GM21825 (cell line): ENCODE data around the gene HAUS3.
"Not testable (repeated sequence)": the region's sequence is repeated elsewhere in the genome, so short reads cannot be mapped to it uniquely, and the experiment has no call there.

Experiments
- ATAC-seq: cut with Tn5 transposase; IDR thresholded peaks from one replicate; pipeline ENCODE4 v1.9.1; 2021; ENCODE audit warnings: mild to moderate bottlenecking, moderate library complexity; ENCODE audit not compliant: unreplicated experiment

The HAUS3 gene

DNA sequence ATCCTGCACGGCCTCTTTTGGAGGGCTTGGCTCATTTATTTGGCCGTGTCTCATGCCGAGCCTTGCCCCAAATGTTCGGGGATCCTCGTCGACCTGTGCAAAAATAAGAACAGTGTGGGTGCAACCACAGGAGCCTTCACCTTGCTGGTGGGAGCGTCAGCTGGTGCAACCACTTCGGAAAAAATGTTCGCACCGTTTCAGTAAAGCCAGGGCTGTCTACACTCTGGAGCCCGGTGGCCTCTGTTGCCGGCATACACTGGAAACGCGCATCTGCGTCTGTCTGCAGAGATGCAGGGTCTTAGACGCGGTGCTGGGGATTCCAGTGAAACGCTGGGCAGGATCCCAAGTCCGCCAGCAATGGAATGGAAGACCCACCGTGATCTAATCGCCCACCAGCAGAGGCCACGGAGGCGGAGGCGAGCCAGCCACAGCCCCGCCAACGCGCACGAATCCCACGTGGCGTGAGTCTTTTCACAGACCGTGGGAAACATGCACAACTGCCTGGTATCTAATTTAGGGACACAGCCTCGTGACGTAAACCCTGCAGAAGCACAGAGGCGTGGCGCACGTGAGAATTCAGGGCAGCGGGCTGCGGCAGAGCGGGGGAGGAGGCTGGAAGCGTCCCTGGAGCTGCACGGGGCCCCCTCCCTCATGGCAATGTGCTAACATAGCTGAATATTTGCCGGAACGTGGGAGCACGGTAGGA is 33.8 kb upstream of the HAUS3 start:
- no peak for ATAC-seq

DNA sequence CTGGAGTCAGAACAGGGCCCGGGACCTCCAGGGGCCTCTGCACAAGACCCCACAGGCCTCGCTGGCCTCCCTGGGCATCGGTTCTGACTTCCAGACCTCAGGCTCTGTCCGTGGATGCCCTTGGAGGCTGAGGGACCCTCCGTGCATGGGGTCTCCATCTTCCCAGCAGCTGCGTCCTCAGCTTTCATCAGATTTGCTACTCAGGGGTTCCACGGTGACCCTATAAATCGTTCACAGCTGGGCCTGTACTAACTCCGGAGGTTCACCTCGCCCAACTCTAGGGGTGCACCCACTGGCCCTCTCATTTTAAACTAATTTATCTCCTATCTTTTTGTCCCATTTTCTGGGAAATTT is 33.1 kb upstream of the HAUS3 start:
- ATAC-seq, result not testable (repeated sequence)

DNA sequence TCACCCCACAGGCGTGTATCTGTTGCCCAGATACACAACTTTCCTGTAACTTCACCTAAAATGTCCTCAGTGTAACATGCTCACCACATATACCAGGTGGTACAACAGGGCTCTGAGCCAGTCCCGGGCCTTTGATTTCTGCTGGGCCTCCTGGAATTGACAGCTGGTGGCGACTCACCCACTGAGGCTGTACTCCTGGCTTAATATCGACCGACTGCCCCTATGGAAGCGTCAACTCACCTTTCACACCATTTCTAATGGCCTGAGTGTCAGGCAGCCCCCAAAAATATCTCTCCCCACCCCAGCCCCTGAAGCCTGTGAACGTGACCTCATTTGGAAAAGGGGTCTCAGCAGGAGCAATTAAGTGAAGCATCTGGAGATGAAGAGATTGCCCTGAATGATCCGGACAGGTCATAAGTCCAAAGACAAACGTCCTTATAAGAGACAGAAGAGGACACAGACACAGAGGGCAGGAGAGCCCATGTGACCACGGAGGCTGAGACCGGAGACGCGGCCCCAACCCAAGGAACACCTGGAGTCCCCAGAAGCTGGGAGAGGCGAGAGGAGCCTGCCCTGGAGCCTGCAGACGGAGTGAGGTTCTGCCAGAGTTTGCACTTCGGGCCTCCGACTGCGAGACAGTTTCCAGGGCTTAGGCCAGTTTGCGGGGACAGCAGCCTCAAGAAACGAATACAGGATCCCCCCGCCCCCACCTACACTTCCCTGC is 32.6 kb upstream of the HAUS3 start:
- no peak for ATAC-seq

DNA sequence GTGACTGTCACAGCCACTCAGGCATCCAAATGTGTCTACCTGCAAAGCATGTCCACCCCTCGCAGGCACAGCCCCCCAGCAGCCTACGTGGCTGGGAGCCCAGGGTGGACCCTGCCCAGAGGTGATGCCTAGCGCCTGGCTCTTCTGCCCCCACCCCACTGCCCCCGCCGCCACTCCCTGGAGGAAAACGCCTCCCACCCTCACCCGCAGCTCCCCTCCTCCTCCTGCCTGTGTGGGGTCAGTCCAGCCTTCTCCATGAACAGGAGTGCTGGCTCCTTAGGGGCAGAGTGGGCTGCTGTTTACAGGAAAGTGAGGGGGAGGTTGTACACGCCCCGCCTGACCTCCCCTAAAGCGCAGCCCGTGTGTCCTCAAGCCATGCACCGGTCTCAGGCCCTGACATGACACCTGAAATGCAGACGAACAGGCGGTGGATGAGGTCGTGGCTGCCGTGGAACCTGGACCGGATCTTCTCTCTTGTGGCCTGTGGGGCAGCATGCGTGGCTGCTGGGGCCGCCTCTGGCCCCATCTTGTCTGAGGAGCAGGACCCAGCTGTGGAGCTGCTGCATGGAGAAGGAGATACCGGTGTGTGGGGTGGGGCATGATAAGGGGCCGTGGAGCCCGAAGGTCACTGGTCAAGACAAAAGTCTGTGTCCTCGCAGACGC is 31.9 kb upstream of the HAUS3 start:
- no peak for ATAC-seq

DNA sequence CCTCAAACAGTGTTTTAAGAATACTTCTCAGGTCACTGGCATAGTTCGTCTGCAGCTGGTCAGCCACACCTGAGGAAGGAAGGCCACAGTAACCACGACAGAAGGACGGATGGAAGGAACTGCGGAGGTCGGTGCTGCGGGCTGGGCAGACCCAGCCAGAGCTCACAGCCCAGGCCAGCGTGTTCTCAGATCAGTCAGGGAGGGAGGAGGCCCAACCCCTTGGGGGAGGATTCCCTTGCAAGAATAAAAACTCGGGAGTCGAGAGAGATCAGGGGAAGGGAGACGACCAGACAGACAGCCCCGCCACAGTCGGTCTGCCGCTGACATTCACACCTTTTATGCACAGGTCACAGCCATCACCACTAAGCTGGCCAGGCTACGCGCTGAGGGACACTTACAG is 31.3 kb upstream of the HAUS3 start:
- no peak for ATAC-seq

DNA sequence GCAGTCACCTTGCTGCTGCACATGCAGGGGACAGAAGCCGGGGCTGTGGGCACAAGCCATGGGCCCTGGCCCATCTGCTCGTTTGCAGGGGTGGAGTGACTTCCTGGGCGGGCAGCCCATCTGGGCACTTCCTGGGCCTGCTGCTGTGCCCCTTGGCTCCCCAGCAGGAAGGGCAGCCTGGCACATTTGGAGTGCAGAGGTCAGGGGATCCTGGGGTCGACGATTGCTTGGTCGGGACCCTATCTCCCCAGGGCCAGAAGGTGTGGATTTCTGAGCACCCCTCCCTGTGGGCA is 30.9 kb upstream of the HAUS3 start:
- ATAC-seq, result no peak

DNA sequence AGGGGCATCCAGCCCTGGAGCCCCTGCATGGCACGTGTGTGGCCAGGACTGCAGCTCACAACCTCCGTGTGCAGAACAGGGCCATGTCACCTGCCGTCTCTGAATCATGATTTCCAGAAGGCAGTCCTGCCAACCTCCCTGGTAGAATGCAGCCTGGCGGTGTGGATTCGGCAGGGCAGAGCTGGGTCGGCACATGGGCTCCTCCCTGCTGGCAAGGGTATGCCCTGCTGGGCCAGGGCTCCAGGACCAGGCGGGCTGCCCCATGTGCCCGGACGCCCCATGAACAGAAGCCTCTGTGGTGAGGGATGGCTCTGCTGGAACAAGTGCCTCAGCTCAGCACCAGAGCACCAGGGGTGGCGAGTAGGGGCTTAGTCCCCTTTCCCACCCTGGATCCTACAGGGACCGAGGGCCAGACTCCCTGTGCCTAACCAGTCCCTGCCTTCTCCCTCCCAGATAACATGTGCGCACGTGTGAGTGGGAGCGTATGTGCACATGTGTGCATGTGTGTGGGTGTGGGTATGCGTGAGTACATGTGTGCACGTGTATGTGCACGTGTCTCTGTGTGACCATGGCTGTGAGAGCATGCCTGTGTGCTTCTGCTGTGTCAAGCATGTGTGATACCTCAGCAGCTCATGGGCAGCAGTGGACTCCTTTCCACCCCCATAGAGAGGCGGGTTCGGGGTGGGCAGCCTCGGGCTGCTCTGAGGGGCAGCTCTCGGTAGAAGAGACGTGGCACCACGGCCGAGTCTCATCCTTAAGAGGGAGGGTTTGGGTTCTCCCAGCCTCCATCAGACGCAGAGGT is 30.3 kb upstream of the HAUS3 start:
- ATAC-seq, result no peak

DNA sequence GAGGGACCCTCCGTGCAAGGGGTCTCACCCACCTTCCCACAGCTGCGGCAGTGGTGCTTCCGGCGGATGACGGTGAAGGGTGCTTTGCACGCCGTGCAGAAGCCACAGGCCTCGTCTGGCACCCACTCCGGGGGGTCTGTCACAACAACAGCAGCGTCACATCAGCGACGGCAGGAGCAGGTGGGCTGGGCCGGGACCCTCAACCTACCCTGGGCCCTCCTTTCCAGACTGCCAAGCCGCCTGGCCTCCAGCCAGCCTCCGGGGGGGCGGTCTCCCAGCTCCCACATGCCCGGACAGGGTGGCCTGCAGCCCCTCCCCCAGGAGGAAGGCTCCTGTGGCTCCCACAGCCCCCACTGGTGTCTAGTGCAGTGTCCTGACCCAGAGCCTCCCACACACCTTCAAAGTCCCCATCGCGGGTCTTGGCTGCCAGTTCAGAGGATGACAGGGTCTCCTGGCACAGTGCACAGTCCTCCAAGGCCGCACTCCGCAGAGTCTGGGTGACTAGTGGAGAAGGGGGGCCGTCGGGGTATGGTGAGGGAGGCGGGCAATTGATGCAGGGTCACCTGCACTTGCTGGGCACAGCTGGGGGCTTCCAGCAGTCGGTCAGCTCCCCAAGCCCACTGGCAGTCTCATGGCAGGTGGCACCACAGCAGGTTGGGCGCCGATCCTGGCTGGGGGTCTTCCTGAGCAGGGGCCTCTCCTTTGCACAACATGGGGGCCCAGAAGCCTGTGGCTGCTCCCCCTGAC is 29.5 kb upstream of the HAUS3 start:
- ATAC-seq, result no peak

DNA sequence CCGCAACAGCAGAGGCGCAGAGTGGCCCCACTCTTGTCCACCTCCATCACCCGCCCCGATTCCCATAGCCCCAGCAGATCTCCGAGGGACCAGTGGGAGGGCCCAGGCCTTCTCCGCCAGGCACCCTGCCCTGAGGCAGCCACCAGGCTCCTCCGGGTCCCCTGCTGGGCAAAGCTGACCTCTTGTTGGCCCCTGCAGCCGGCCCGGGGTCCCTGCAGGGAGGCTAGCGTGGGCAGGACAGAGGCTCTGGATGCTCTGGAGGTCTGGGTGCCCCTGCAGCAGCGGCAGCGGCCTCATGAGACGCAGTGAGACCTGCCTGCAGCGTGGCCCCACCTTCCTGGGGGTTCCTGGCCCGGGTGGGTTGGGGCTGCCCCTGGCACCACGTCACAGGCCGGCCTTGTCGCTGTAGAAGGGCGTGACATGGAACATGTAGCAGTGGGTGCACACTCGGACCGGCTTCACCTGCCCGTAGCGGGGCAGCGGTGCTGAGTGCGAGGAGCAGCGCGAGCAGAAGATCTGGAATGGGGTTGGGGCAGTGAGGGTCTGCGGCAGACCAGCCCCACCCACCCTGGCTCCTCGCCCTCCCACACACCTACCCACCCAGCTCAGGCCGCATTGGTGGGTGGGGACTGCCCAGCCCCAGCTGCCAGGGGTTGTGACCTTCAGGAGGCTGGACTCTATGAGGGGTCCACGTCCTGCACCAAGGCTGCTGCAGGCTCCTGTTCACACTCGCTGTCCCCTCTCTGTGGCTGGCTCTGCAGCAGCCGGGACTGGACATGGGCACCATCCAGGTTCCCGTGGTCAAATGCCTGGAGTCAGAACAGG is 28.6 kb upstream of the HAUS3 start:
- no peak for ATAC-seq

DNA sequence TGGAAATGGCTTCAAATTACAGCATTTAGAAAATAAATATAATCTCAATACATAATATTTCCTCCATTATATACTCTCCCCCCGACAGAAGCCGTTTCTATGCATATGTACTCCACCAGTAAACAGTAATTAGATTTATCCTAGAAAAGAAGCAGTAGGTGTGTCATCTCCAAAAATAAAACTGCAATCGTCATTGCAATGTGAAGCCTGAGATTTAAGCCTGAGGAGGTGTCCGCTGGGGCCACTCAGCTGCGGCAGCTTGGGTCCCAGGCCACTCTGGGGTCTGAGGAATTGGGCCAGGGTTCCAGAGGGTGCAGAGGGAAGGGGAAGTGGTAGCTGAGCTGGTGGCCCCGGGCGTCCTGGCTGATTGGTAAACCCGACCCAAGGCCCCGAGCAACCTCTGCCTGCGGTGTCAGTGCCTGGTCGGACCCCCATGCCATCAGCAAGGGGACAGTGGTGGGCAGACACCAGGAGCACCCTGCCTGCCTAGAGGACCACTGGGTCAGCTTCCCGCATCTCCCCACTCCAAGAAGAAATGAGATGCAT is 27.8 kb upstream of the HAUS3 start:
- ATAC-seq, result no peak

DNA sequence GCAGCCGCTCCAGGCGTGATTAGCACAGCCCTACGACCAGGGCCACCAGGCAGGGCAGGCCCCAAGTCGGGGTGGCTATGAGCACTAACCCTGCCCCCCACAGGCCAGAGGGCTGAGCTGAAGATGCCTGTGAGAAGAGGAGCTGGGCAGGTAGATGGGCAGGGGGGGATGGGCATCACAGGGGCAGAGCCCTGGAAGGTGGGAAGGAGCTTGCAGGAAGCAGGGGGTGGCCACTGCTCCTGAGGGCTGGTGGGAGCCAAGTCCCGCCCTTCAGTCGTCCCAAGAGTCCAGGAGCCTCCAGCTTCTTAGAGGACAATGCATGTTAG is 27.2 kb upstream of the HAUS3 start:
- ATAC-seq, result no peak

DNA sequence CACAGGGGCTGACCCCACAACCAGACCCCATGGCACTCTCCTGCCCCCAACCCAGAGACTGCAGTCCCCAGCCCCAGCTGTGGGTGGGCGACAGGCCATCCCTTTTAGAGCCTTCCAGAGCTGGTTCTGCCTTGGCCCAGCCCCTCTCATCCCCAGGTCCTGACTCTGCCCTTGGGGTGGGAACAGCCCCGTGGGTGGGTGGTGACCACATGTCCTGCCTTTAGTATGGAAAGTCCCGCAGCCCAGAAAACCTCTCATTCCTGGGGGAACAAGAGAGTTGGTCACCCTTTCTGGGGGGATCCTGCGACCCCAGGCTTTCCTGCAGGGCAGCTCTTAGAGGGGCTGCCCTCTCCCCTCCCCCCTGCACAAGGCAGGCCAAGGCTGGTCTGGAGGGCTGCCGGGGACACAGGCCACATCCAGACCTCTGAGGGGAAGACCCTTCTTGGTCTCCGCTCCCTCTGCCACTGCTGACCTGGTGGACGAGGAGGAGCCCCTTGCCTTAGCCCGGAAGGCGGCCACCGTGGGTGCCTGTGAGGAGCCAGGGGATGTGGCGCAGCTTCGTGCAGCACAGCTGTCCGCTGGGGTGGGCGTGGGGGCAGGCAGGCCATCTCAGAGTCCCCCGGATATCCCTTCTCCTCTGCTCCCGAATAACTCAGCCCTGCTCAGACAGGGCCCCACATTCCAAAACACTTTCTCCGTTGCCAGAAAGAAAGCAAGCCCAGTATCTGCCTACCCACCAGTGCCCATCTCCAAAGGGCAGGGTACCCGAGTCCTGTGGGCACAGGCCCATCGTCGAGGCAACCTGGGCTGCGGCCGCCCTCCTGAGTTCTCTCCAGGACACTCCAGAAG is 26.7 kb upstream of the HAUS3 start:
- no peak for ATAC-seq

DNA sequence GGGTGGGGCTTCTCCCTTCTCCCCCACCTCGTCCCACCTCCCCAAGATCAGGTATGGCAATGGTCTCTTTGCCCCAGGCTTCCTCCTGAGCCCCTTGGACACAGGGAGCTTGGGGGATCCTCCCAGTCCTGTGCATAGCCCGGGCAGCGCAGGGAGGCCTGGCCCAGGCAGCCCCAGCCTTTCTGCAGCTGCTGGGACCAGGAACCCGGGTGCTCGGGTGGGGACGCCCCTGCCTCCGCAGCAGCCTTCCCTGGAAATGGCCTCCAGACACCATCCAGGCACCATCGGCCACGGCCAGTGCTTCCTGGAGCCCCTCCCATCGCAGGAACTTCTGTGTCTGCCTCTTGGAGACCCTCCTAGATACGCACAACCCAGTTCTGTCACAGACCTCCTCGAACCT is 25.9 kb upstream of the HAUS3 start:
- ATAC-seq, result no peak

DNA sequence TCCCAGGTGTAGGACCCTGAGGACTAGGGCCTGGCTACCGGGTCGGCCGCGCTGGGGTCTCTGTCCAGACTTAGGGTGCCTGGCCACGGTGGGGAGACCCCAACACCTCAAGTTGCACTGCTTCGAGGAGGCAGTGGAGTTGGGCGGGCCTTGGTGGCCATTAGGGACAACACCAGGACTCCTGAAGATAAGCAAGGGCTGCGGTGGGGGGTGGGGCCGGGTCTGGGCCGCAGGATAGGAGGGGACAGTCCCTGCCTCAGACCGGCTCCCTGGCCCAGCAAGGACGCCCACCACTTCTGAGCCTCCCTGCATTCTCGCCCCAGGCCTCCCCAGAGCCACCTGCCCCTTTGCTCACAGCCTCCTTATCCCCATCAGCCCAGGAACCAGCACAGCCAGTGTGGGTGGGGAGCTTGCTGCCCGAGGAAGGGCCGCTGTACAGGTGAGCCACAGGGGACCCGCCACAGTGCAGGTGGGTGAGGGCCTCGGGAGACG is 25.4 kb upstream of the HAUS3 start:
- no peak for ATAC-seq

DNA sequence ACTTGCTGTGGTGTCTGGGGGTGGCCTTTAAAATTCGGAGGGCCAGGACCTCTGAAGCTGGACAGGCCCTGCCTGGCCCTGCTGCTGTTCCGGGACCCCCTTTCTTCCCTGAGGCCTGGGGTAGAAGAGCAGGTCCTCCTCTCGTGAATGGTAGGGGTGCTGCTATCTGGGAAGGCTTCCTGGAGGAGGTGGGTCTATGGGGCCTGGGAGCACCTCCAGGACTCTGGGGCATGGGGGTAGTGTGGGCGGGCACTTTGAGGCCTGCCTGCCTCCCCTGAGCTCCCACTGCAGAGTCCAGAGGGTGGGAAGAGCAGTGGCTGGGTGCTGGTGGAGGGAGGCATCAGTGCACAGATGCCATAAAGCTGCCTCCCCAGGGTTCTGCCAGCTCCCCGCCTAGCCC is 24.9 kb upstream of the HAUS3 start:
- no peak for ATAC-seq

DNA sequence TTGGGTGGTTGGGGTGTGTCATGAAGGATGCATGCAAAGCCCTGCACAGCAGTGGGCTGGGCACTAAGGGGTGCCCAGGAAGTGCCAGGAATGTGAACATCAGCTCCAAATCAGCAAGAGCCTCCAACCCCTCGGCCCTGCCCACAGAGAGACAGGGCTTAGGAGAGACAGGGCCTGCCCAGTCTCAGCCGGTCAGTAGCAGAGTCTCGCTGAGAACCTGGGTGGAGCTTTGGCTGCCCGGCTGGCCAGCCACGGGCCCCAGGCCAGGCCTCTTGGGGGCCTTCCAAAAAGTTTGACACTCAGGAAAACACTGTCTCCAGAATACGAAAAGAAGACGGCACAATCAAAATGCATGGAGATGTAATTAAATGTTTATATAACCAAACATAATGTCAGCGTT is 24.3 kb upstream of the HAUS3 start:
- ATAC-seq, result no peak

DNA sequence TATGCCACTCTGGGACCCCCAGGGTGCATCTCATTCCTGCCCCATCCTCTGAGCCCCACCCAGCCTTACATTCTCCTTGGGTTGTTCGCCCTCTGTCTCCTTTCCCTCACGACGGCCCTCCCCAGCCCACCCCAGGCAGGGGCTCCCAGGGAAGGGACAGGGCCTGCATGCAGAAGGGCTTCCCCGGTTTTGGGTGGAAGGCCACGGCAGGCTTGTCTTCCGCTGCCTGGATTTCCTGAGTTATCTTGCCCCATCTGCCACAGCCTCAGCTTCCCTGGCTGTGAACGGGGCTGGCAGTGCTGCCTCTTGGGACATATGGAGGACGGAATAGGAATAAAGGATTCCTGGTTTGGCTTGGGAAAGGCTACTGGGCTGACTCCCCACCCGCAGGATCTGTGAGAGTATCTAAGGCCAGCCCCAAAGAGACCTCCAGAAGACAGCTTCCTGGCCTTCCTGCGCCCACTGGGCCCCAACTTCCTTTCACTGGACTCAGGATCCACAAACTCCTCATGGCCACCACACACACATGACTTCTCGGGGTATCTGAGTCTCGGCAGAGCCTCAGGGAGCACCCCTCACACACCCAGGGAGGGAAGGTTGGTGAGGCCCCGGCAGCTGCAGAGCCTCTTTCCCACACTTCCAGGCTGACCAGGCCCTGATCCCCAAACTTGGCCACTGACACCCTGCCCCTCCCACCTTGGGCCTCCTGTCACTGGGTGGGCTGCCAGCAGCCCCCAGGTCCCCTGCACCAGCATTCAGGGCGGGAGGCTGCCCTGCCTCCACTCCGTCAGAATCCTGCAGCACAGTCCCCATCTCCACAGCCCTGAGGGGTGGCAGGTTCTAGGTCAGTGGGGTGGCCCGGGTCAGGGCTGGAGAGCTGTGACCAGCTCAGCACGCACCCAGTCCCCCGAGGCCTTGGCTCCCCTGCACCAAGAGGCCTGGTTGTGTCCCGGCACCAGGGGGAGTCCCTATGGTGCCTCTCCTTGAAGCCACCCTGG is 23.5 kb upstream of the HAUS3 start:
- no peak for ATAC-seq
